IPS-15b (cell line): Measurements from ENCODE around the gene SRRM2.

Experiments
- H3K27me3 ChIP-seq: one replicate; pipeline ENCODE4 v1.6.1; 2013; ENCODE audit warnings: low read length; ENCODE audit not compliant: control insufficient read depth, insufficient read depth
- H3K36me3 ChIP-seq: one replicate; pipeline ENCODE4 v1.6.1; 2013; ENCODE audit warnings: low read length; ENCODE audit not compliant: control insufficient read depth, insufficient read depth
- H3K4me1 ChIP-seq: one replicate; pipeline ENCODE4 v1.6.1; 2013; ENCODE audit warnings: mild to moderate bottlenecking, low read length; ENCODE audit not compliant: control insufficient read depth, insufficient read depth
- H3K4me3 ChIP-seq: one replicate; pipeline ENCODE4 v1.5.1; 2013; ENCODE audit warnings: low read depth, low read length
- H3K9ac ChIP-seq: one replicate; pipeline ENCODE4 v1.6.1; 2013; ENCODE audit warnings: low read depth, mild to moderate bottlenecking, low read length
- H3K9me3 ChIP-seq: one replicate; pipeline ENCODE4 v1.6.1; 2013; ENCODE audit warnings: mild to moderate bottlenecking, low read length; ENCODE audit not compliant: control insufficient read depth, insufficient read depth

Gene SRRM2

GRCh38 chr16:2786826-2787151, 34.4 kb downstream of the SRRM2 start:
- H3K4me1 ChIP-seq = no peaks in the 10 kb centered on the region
- peaks cover 18% of the 10 kb centered on the region for H3K27me3 ChIP-seq
- H3K36me3 ChIP-seq = no peaks in the 10 kb centered on the region
- no peak overlapping the region for H3K4me3 ChIP-seq
- H3K9me3 ChIP-seq = no peaks in the 10 kb centered on the region
- no peak overlapping the region for H3K9ac ChIP-seq

GRCh38 chr16:2787406-2787805, 35.0 kb downstream of the SRRM2 start, which contains the start of gene PRSS33:
Gene PRSS33 (minus strand): TSS chr16:2787560. CDS start chr16:2786547, 1,013 bp downstream.
- Histone ChIP-seq H3K9ac (no peak within 1 kb of the TSS), H3K4me1 (no peaks in the 10 kb centered on the region), H3K27me3 (peaks cover 18% of the 10 kb centered on the region), H3K36me3 (no peaks in the 10 kb centered on the region), H3K9me3 (no peaks in the 10 kb centered on the region), H3K4me3 (no peak within 1 kb of the TSS)

- Histone ChIP-seq H3K9ac (no peak overlapping the region), H3K9me3 (no peaks in the 10 kb centered on the region), H3K27me3 (peaks cover 18% of the 10 kb centered on the region), H3K4me3 (no peak overlapping the region), H3K4me1 (no peaks in the 10 kb centered on the region), H3K36me3 (no peaks in the 10 kb centered on the region)
These were observed 35.5 kb downstream of the SRRM2 start for GRCh38 chr16:2787961-2788360.

- Histone ChIP-seq H3K4me1 (no peaks in the 10 kb centered on the region), H3K9me3 (no peaks in the 10 kb centered on the region), H3K4me3 (no peak overlapping the region), H3K9ac (no peak overlapping the region), H3K27me3 (peaks cover 9% of the 10 kb centered on the region), H3K36me3 (no peaks in the 10 kb centered on the region)
These were observed 38.2 kb downstream of the SRRM2 start for GRCh38 chr16:2790631-2791030.

GRCh38 chr16:2791174-2791573, 38.7 kb downstream of the SRRM2 start:
- Histone ChIP-seq H3K9me3 (no peaks in the 10 kb centered on the region), H3K36me3 (no peaks in the 10 kb centered on the region), H3K27me3 (peaks cover 4% of the 10 kb centered on the region), H3K4me3 (no peak overlapping the region), H3K4me1 (no peaks in the 10 kb centered on the region), H3K9ac (no peak overlapping the region)

- no peaks in the 10 kb centered on the region for H3K4me1 ChIP-seq
- H3K9me3 ChIP-seq = no peaks in the 10 kb centered on the region
- H3K27me3 ChIP-seq = no peaks in the 10 kb centered on the region
- no peaks in the 10 kb centered on the region for H3K36me3 ChIP-seq
- H3K9ac ChIP-seq = no peak overlapping the region
- no peak overlapping the region for H3K4me3 ChIP-seq
These were observed 40.5 kb downstream of the SRRM2 start for GRCh38 chr16:2792940-2793339.

- Histone ChIP-seq H3K9ac (no peak overlapping the region), H3K36me3 (no peaks in the 10 kb centered on the region), H3K4me3 (no peak overlapping the region), H3K27me3 (no peaks in the 10 kb centered on the region), H3K9me3 (no peaks in the 10 kb centered on the region), H3K4me1 (no peaks in the 10 kb centered on the region)
These were observed 43.1 kb downstream of the SRRM2 start for GRCh38 chr16:2795395-2796143.

GRCh38 chr16:2798723-2799204, 46.3 kb downstream of the SRRM2 start:
- Histone ChIP-seq H3K4me1 (no peaks in the 10 kb centered on the region), H3K27me3 (no peaks in the 10 kb centered on the region), H3K36me3 (no peaks in the 10 kb centered on the region), H3K9ac (no peak overlapping the region), H3K4me3 (no peak overlapping the region), H3K9me3 (no peaks in the 10 kb centered on the region)

- no peaks in the 10 kb centered on the region for H3K9me3 ChIP-seq
- no peak overlapping the region for H3K4me3 ChIP-seq
- no peaks in the 10 kb centered on the region for H3K36me3 ChIP-seq
- no peak overlapping the region for H3K9ac ChIP-seq
- peaks cover 3% of the 10 kb centered on the region for H3K27me3 ChIP-seq
- no peaks in the 10 kb centered on the region for H3K4me1 ChIP-seq
These were observed 46.9 kb downstream of the SRRM2 start for GRCh38 chr16:2799205-2799858.

GRCh38 chr16:2799859-2800226, 47.4 kb downstream of the SRRM2 start:
- Histone ChIP-seq H3K36me3 (no peaks in the 10 kb centered on the region), H3K27me3 (peaks cover 4% of the 10 kb centered on the region), H3K9ac (no peak overlapping the region), H3K4me1 (no peaks in the 10 kb centered on the region), H3K4me3 (no peak overlapping the region), H3K9me3 (no peaks in the 10 kb centered on the region)

GRCh38 chr16:2803545-2804195, 51.2 kb downstream of the SRRM2 start:
- no peaks in the 10 kb centered on the region for H3K4me1 ChIP-seq
- H3K36me3 ChIP-seq = no peaks in the 10 kb centered on the region
- peaks cover 5% of the 10 kb centered on the region for H3K27me3 ChIP-seq
- no peak overlapping the region for H3K4me3 ChIP-seq
- H3K9me3 ChIP-seq = no peaks in the 10 kb centered on the region
- no peak overlapping the region for H3K9ac ChIP-seq

GRCh38 chr16:2804728-2805127, 52.3 kb downstream of the SRRM2 start:
- no peaks in the 10 kb centered on the region for H3K9me3 ChIP-seq
- H3K4me3 ChIP-seq = no peak overlapping the region
- H3K36me3 ChIP-seq = no peaks in the 10 kb centered on the region
- H3K4me1 ChIP-seq = no peaks in the 10 kb centered on the region
- no peak overlapping the region for H3K9ac ChIP-seq
- peaks cover 5% of the 10 kb centered on the region for H3K27me3 ChIP-seq
